ENCODE data around the gene SNCG.

Gene SNCG

DNA sequence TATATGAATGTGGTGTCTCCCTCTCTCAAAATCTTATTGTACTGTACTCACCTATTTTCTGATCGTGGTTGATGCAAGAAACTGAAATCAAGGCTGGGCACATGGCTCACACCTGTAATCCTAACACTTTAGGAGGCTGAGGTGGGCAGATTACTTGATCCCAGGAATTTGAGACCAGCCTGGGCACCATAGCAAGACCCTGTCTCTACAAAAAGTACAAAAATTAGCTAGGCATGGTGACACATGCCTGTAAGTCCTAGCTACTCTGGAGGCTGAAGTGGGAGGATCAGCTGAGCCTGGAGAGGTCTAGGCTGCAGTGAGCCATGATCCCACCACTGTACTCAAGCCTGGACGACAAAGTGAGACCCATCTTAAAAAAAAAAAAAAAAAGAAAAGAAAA lies 17.0 kb upstream of the SNCG start:
- no peak overlapping the region for H3K4me3 ChIP-seq (ENCODE audit: low read depth, low read length)
- TF ChIP-seq, protein P1, sequence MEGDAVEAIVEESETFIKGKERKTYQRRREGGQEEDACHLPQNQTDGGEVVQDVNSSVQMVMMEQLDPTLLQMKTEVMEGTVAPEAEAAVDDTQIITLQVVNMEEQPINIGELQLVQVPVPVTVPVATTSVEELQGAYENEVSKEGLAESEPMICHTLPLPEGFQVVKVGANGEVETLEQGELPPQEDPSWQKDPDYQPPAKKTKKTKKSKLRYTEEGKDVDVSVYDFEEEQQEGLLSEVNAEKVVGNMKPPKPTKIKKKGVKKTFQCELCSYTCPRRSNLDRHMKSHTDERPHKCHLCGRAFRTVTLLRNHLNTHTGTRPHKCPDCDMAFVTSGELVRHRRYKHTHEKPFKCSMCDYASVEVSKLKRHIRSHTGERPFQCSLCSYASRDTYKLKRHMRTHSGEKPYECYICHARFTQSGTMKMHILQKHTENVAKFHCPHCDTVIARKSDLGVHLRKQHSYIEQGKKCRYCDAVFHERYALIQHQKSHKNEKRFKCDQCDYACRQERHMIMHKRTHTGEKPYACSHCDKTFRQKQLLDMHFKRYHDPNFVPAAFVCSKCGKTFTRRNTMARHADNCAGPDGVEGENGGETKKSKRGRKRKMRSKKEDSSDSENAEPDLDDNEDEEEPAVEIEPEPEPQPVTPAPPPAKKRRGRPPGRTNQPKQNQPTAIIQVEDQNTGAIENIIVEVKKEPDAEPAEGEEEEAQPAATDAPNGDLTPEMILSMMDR (IDR thresholded peaks at IDR 0.05; ENCODE audit: low read depth, low read length, missing control alignments) = no peak
- in situ Hi-C loops (cut with HindIII; ENCODE audit: low sequenced_read_pairs) = no loop called here
- DNase-seq (ENCODE audit: low read depth) = no peak

DNA sequence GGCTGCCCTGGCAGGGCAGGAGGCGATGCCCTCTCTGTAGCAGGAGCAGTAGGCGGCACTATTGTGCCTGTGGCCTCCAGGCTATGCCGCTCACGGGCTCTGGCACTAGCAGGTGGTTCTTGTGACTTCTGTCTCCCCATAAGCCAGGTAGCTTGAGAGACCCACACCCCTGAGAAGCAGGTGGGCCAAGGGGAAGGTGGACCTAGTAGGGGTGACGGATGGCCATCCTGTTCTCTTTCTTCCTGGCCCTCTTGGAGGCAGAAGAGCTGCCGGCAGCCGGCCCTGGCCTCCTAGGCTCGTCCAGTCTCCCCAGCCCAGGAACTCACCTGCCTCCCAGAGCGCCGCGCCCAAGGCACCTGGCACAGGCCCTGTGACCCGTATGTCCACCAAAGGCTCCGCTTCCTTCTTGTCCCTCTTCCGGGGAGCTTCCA lies 16.4 kb upstream of the SNCG start:
- DNase-seq (ENCODE audit: low read depth) = no peak
- no peak overlapping the region for H3K4me3 ChIP-seq (ENCODE audit: low read depth, low read length)
- TF ChIP-seq, protein P1 (IDR thresholded peaks at IDR 0.05; ENCODE audit: low read depth, low read length, missing control alignments) = no peak
- in situ Hi-C loops (cut with HindIII; ENCODE audit: low sequenced_read_pairs) = no loop called here

DNA sequence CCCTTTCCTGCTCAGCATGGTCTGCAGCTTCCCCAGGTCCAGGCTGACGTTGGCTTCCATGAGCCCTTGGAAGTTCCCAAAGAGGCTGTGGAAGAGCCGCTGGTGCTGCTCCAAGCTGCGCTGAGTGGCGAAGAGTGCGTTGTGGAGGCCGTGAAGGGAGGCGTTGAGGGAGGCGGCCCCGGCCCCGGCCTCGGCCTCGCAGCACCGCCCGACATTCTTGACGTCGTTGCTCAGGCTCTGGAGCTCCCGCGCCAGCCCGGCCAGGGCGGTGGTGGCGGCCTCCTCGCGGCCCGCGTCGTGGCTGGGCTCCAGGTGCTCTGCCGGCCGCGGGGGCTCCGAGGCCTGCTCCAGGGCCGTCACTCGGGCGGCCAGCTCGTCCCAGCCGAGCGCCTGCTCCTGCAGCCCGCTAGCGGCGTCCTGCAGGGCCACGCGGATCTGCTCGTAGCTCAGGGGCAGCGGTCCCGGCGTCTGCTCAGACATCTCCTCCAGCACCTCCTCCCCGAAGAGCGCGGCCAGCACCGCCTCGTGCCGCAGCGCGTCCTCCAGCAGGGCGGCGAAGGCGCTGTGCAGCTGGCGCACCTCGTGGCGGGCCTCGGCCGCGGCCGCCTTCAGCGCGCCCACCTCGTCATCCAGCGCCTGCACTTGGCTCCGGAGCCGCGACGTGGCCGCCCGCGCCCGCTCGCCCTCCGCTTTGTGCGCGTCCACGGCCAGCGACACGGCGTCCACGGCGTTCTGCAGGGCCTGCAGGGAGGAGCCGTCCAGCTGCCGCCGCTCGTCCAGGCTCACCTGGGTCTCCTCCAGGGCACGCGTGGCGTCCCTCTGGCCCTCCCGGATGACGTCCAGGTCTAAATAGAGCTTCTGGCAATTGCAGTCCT lies 15.7 kb upstream of the SNCG start:
- DNase-seq (ENCODE audit: low read depth) = no peak
- no peak overlapping the region for H3K4me3 ChIP-seq (ENCODE audit: low read depth, low read length)
- in situ Hi-C loops (cut with HindIII; ENCODE audit: low sequenced_read_pairs) = no loop called here
- TF ChIP-seq, protein P1 (IDR thresholded peaks at IDR 0.05; ENCODE audit: low read depth, low read length, missing control alignments) = no peak

DNA sequence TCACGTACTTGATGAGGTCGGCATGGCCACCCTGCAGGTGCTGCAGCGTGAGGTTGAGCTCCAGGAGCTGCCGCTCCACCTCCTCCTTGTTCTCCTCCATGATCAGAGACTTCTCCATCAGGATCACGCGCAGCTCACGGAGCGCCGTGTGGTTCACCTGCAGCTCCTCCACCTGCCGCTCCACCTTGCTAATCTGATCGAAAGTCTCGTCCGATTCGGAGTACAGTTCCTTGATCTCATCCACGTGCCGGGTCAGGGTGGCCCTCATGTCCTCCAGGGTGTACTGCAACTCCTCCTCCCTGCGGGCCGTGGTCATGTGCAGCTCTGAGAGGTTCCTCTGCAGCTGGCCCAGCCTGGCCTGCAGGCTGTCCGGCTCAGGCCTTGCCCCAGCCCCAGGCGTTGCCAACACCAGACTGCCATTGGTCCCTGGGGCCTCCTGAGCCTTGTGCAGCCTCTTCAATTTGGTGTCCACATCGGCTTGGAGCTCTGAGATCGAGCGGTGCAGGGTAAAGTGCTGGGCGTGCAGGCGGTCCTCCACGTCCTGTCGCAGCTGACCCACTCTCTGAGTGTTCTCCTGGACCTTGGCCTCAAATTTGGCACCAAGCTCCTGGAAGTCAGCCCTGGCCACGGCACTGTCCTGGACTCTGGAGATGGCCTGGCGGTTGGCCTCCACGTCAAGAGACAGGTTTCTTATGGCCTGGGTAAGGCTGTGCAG lies 14.9 kb upstream of the SNCG start:
- no peak overlapping the region for H3K4me3 ChIP-seq (ENCODE audit: low read depth, low read length)
- DNase-seq (ENCODE audit: low read depth) = no peak
- in situ Hi-C loops (cut with HindIII; ENCODE audit: low sequenced_read_pairs) = no loop called here
- TF ChIP-seq, protein P1 (IDR thresholded peaks at IDR 0.05; ENCODE audit: low read depth, low read length, missing control alignments) = no peak

DNA sequence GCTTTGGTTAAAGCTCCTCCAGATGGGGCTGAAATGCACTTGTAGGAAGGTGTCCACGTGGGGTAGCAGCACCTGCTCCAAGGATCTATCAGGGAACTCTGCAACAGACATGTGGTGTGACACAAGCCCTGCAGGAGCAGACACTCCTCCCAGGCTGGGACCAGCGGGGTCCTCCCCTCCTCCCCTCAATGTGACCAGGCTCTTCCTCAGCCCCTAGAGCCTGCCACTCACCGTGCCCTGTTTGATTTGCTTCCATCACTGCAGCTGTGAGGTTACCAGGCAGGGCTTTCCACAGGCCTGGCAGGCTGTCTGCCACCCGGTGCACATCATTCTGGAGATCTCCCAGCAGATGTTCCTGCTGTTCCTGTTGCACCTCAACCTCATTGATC lies 14.4 kb upstream of the SNCG start:
- in situ Hi-C loops (cut with HindIII; ENCODE audit: low sequenced_read_pairs) = no loop called here
- no peak for DNase-seq (ENCODE audit: low read depth)
- TF ChIP-seq, protein P1 (IDR thresholded peaks at IDR 0.05; ENCODE audit: low read depth, low read length, missing control alignments) = no peak
- no peak overlapping the region for H3K4me3 ChIP-seq (ENCODE audit: low read depth, low read length)

DNA sequence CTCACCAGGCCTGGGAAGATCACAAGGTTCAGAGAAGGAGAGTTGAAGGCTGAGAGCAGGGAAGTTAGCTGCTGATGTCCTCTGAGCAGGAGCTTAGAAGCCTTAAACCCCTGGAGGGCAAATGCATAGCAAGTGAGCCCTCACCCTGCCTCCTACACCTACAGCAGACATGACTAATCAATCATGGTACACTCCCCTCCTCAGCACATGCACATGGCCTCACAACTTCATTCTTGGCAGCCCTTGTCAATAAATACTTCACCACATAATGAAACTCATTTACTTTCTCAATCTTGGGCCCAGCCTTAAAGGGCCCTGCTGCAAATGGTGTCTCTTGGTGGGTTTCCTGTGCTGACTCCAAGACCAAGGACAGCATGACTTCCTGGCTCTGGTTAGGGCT lies 13.9 kb upstream of the SNCG start:
- TF ChIP-seq, protein P1 (IDR thresholded peaks at IDR 0.05; ENCODE audit: low read depth, low read length, missing control alignments) = no peak
- no peak overlapping the region for H3K4me3 ChIP-seq (ENCODE audit: low read depth, low read length)
- in situ Hi-C loops (cut with HindIII; ENCODE audit: low sequenced_read_pairs) = no loop called here
- no peak for DNase-seq (ENCODE audit: low read depth)

Data from astrocyte of the cerebellum (primary cell).